ENCODE results near the gene FOXJ3.

Gene FOXJ3

DNA sequence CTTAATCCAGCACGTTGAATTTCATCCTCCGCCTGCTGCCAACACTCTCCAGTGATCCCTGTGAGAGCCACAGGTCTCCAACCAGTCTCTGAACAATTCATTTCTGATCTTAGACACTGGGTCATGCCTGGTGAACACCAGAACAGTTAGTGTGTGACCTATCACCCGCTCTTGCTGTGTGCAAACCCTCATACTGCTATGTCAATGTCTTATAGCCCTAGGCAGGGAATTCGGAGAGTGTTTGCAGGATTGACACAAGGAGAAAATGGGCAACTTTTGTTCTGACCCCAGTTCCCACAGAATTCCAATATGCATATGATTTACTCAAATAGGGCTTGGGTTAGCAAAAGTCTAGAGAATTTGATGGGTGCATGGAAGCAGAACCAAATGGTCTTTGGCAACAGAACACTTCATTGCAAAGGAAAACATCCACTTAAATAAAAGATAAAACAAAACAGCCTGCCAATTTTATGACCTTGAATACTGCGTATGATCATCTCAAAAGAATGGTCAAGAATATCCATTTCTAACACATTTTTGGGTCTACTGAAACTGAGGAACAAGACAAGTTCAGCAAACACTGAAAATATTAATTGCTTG lies 204.9 kb downstream of the FOXJ3 start:
- Histone ChIP-seq H3K9me3 (ENCODE audit: low read depth, low read length) (no peaks in the 10 kb centered on the region), H3K27ac (no peak overlapping the region), H3K4me3 (no peak overlapping the region), H3K9ac (ENCODE audit: insufficient read length) (no peak overlapping the region), H3K36me3 (ENCODE audit: insufficient read depth, low read length) (no peaks in the 10 kb centered on the region)
- TF ChIP-seq POLR2AphosphoS5 (IDR thresholded peaks at IDR 0.05; ENCODE audit: borderline replicate concordance, low read depth, low read length) (no peak), EZH2 (IDR thresholded peaks at IDR 0.05) (no peak), FOXP2 (optimal IDR thresholded peaks at IDR 0.05; ENCODE audit: control extremely low read depth, extremely low read length, insufficient read depth) (no peak)
- DNase-seq (ENCODE audit: low read depth, low spot score): no peak

DNA sequence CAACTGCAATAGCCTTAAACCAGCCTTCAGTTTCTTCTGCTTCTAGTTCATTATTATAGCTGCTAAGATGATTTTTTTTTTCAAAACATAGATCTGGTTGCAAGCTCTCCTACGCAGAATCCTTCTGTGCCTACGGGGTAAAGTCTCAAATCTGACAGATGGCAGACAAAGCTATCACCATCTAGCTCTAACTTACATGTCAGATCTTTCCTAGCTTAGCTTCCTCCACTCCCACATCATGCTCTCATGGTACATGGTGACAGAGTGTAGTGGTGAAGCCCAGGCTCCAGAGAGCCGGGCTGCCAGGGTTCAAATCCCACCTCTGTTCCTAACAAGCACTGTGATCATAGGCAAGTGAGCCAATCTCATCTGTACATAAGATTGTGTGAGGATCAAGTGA lies 206.1 kb downstream of the FOXJ3 start:
- Histone ChIP-seq H3K36me3 (ENCODE audit: insufficient read depth, low read length) (no peaks in the 10 kb centered on the region), H3K9me3 (ENCODE audit: low read depth, low read length) (no peaks in the 10 kb centered on the region), H3K9ac (ENCODE audit: insufficient read length) (no peak overlapping the region), H3K4me3 (no peak overlapping the region), H3K27ac (no peak overlapping the region)
- no peak for DNase-seq (ENCODE audit: low read depth, low spot score)
- TF ChIP-seq POLR2AphosphoS5 (IDR thresholded peaks at IDR 0.05; ENCODE audit: borderline replicate concordance, low read depth, low read length): no peak
- TF ChIP-seq FOXP2 (optimal IDR thresholded peaks at IDR 0.05; ENCODE audit: control extremely low read depth, extremely low read length, insufficient read depth): no peak
- no peak for TF ChIP-seq EZH2 (IDR thresholded peaks at IDR 0.05)

DNA sequence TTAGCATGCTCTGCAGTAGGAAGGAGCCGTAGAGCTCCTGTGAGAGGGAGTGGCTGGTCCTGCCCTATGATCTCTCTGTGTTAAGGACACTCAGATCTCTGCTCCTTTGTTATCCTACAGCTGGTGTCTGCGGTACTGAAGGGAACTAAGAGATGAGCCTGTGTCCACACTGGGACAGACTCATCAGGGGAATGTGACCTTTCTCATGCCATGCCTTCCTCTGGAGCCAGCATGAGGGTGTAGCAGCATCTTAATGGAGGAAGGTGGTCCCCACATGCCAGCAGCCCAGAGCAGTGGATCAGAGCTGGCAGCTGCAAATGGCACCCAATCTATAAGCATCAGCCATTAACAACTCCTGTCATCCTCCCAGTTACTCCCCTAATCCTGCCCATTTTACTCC lies 206.5 kb downstream of the FOXJ3 start:
- no peak for TF ChIP-seq EZH2 (IDR thresholded peaks at IDR 0.05)
- TF ChIP-seq FOXP2 (optimal IDR thresholded peaks at IDR 0.05; ENCODE audit: control extremely low read depth, extremely low read length, insufficient read depth): no peak
- no peak for TF ChIP-seq POLR2AphosphoS5 (IDR thresholded peaks at IDR 0.05; ENCODE audit: borderline replicate concordance, low read depth, low read length)
- Histone ChIP-seq H3K4me3 (no peak overlapping the region), H3K9me3 (ENCODE audit: low read depth, low read length) (no peaks in the 10 kb centered on the region), H3K27ac (no peak overlapping the region), H3K9ac (ENCODE audit: insufficient read length) (no peak overlapping the region), H3K36me3 (ENCODE audit: insufficient read depth, low read length) (no peaks in the 10 kb centered on the region)
- DNase-seq (ENCODE audit: low read depth, low spot score): no peak

DNA sequence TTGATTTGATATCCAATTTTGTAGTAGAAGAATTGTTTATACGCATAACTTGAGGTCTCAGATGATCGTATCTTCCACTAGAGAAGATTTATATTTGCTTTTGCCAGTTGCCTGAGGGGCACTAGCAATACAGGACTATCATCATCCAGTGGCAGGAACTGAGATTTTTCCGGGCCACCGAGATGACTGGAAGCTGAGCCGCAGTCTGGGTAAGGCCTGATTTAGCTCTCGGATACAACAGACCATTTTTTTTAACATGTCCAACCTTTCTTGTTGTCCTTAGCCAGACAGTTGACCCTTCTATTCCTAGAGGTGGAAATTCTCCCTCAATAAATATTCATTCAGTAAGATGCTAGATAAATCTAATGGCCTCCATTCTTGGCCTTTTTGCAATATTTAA lies 207.3 kb downstream of the FOXJ3 start:
- TF ChIP-seq EZH2 (IDR thresholded peaks at IDR 0.05) (no peak), FOXP2 (optimal IDR thresholded peaks at IDR 0.05; ENCODE audit: control extremely low read depth, extremely low read length, insufficient read depth) (no peak), POLR2AphosphoS5 (IDR thresholded peaks at IDR 0.05; ENCODE audit: borderline replicate concordance, low read depth, low read length) (no peak)
- Histone ChIP-seq H3K9ac (ENCODE audit: insufficient read length) (no peak overlapping the region), H3K4me3 (no peak overlapping the region), H3K27ac (no peak overlapping the region), H3K9me3 (ENCODE audit: low read depth, low read length) (no peaks in the 10 kb centered on the region), H3K36me3 (ENCODE audit: insufficient read depth, low read length) (no peaks in the 10 kb centered on the region)
- DNase-seq (ENCODE audit: low read depth, low spot score): no peak
